Adrenal gland (tissue), 12 donors: ENCODE results near the gene ALKBH5. TPM values are rescaled to one million over a fixed set of nuclear protein-coding genes. Genes with fewer than 3 reads are reported as not detected.

Experiments used
- DNase-seq, 7 donors: peaks; one replicate each; pipeline ENCODE4 v3.0.0-alpha.2; 2019 to 2020
- H3K27ac ChIP-seq, 5 donors: fragments of 200-600 bp; sonication (generic) in 4 of 5; 1 replicate in 3 of 5; 2 replicates in 2 of 5; pipeline versions ENCODE4 v1.5.1 to v1.8.0; 2016 to 2020; ENCODE audit warnings: mild to moderate bottlenecking in 1 of 5
- H3K27me3 ChIP-seq: fragments of 200-600 bp; 2 replicates; pipeline ENCODE4 v1.8.0; 2021
- H3K36me3 ChIP-seq, 2 donors: fragments of 200-600 bp; replicated peaks in 1 of 2; 1 replicate in 1 of 2; 2 replicates in 1 of 2; pipeline versions ENCODE4 v1.5.1 to v1.8.0; 2018 to 2022
- H3K4me1 ChIP-seq, 2 donors: fragments of 200-600 bp; replicated peaks in 1 of 2; 1 replicate in 1 of 2; 2 replicates in 1 of 2; pipeline versions ENCODE4 v1.5.1 to v1.8.0; 2018 to 2021
- H3K4me3 ChIP-seq, 4 donors: fragments of 200-600 bp; sonication (generic) in 3 of 4; one replicate each; pipeline ENCODE4 v1.5.1; 2016 to 2018
- H3K9me3 ChIP-seq, 3 donors: fragments of 200-600 bp; sonication (generic) in 1 of 3; replicated peaks in 1 of 3; 1 replicate in 2 of 3; 2 replicates in 1 of 3; pipeline versions ENCODE4 v1.5.1 to v1.8.0; 2016 to 2021
- CTCF ChIP-seq, 6 experiments: fragments of 450-650 bp in 4 of 6; fragments of 200-600 bp in 2 of 6; sonication (generic) in 1 of 6; IDR thresholded peaks; 1 replicate in 5 of 6; 2 replicates in 1 of 6; pipeline versions ENCODE4 v1.5.1 to v1.8.0; 2016 to 2021; ENCODE audit warnings: antibody characterized with exemption in 6 of 6, mild to moderate bottlenecking in 2 of 6, moderate library complexity in 1 of 6
- POLR2A ChIP-seq, 2 donors: fragments of 450-650 bp; IDR thresholded peaks; one replicate each; pipeline ENCODE4 v1.6.1; 2017; ENCODE audit warnings: antibody characterized with exemption in 2 of 2, mild to moderate bottlenecking in 2 of 2, moderate library complexity in 1 of 2
- WGBS, 4 donors: extraction: QIAGEN DNeasy Blood & Tissue Kit in 2 of 4; methylation state at CpG; one replicate each; pipeline versions ENCODE4 v1.1.5 to v1.1.7; 2013 to 2017; 5-methylcytosine and 5-hydroxymethylcytosine counted together
- intact Hi-C, 2 donors: fragments of 100-400 bp; cut with DNase I; formaldehyde crosslinking; loops; one replicate each; pipeline versions ENCODE4 v1.14.1 to v1.15.0; 2022 to 2023
- polyA plus RNA-seq, 3 donors: library from polyadenylated mRNA; stranded (reverse); fragments of 200-250 nt in 2 of 3; fragments of 350-450 nt in 1 of 3; fragmentation: Illumina TruSeq in 1 of 3; extraction: RNeasy Lipid Tissue Mini Kit (QIAGEN cat#74804) in 1 of 3; gene quantifications; one replicate each; pipeline ENCODE4 v1.2.3, GENCODE V29; 2013 to 2014
- total RNA-seq, 9 donors: library from RNA; depleted of rRNA in 4 of 9; stranded (reverse); fragments of >200 nt in 4 of 9; fragments of 120-200 nt in 1 of 9; fragmentation: NEBNext Ultra II Directional in 1 of 9; extraction: Animal tissue kit (Norgen Biotek cat#: 25700) in 1 of 9; gene quantifications; one replicate each; pipeline versions ENCODE4 v1.1.0 to v1.2.4, GENCODE V29; 2013 to 2023
- donor health status: healthy with polysubstance abuse.
- donor health status: Bipolar disorder and iron deficiency.
- donor health status: DM: yes; HTN: yes; CAD: no.
- donor health status: DM: no; HTN: no; CAD: no.
- donor health status: DM: no; HTN: no; CAD: no.
- donor health status: DM: yes; HTN: yes; CAD: no.

The ALKBH5 gene
- total and polyA plus RNA-seq, 12 donors, result 28.4 to 154 (median 138) TPM

- intact Hi-C loops, result no loop called here
- H3K9me3 ChIP-seq, result no peaks in the 10 kb centered on the region
- H3K4me3 ChIP-seq, result no peak overlapping the region
- no peaks in the 10 kb centered on the region for H3K27me3 ChIP-seq
- 79 to 92% (median 86%) methylated on average over 5 of the region's 5 CpGs for WGBS, 4 donors
- peaks cover 0 to 64% of the 10 kb centered on the region in 2 donors for H3K36me3 ChIP-seq
- DNase-seq, result no peak
- H3K27ac ChIP-seq, result no peak overlapping the region
- TF ChIP-seq CTCF (IDR thresholded peaks at IDR 0.05) (no peak), POLR2A (IDR thresholded peaks at IDR 0.05) (no peak)
- peaks cover 29 to 67% of the 10 kb centered on the region in 2 donors for H3K4me1 ChIP-seq
Measured at GRCh38 chr17:18195246-18195645, 11.6 kb downstream of the ALKBH5 start.

DNA sequence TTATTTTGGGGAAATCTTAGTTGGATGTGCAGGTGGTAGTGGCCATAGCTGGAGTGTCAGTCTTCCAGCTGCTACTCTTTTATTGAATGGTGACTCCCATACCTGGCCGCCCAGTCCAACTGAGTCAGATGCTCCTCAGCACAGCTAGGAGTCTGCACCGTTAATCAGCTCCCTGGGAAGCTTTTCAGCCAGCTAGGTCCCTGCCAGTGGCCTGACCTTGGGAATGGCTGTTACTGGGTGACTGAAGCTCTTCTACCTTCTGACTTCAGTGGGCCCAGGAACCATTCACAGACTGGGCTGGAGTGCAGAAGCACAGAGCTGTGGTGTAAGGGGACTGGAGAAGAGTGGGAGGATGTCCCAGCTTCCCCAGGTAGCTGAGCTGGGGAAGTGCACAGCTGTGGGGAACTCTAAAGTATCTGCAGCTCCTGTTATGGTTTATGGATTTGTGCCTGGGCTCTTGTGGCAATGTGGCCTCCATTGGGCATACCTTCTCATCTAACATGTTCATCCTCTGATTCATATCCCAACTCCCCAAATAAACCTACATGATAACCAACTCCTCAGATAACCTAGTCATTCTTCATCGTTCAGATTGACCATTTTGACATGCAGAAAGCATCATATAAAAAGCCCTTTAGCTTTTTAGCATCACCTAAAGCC lies 14.0 kb downstream of the ALKBH5 start:
- peaks cover 0 to 69% of the 10 kb centered on the region in 2 donors for H3K36me3 ChIP-seq

DNA sequence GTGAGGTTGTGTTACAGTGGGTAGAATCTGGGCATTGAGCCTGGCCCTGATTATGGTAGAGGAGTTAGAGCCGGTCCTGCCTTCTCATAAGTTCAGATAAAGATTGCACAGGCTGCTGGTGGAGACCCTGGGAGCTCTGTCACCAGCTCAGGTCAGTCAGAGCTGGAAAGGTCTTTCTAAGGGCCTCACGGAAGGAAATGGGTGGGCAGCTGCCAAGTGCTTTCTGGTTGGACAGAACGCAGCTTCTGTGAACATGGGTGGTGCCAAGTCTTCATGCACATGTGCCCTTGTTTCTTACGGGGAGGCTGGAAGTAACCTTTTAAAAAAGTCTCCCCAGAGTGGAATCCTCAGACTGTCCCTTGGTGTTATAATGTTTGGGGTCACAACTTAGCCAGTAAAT lies 14.9 kb downstream of the ALKBH5 start:
- WGBS, 4 donors, result 20 to 44% (median 30%) methylated on average over 4 of the region's 4 CpGs
- intact Hi-C loops, result no loop called here
- H3K4me1 ChIP-seq, result peaks cover 12 to 50% of the 10 kb centered on the region in 2 donors
- no peak for TF ChIP-seq CTCF (IDR thresholded peaks at IDR 0.05)
- DNase-seq, result no peak
- H3K27me3 ChIP-seq, result no peaks in the 10 kb centered on the region
- peak overlapping the region in 2 of 5 donors; percentile 23 to 26 for H3K27ac ChIP-seq
- H3K36me3 ChIP-seq, result peaks cover 0 to 64% of the 10 kb centered on the region in 2 donors
- no peak overlapping the region for H3K4me3 ChIP-seq
- no peaks in the 10 kb centered on the region for H3K9me3 ChIP-seq

More for the DNA sequence above, 14.0 kb downstream of the ALKBH5 start:
- peak in 4 of 7 donors; percentile 46 to 59 (median 52) for DNase-seq
- Histone ChIP-seq H3K9me3 (no peaks in the 10 kb centered on the region), H3K27me3 (no peaks in the 10 kb centered on the region), H3K27ac (peak overlapping the region in 2 of 5 donors; percentile 23 to 36), H3K4me3 (no peak overlapping the region), H3K4me1 (peaks cover 10 to 53% of the 10 kb centered on the region in 2 donors)
- intact Hi-C loops, result no loop called here
- WGBS, 4 donors, result 61 to 83% (median 73%) methylated on average over 1 to 3 of the region's 3 CpGs
- TF ChIP-seq CTCF (IDR thresholded peaks at IDR 0.05) (no peak), POLR2A (IDR thresholded peaks at IDR 0.05) (no peak)

DNA sequence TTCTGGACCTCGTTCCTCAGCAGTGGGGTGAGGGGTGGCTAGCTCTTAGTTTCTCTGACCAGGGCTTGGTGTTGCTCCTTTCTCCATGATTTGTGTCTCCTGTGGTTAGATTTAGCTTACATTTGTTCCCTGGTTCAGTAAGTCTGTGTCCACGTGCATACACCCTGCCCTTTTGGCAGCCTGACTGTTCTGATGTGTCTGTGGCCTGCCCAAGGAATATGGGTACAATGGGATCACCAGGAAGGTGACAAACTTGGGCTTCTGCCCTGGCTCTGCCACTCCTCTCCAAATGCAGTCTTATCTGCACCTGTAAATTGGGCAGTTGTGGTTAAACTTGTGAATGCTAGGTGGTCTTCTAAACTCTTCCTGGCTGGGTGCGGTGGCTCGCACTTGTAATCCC lies 17.5 kb downstream of the ALKBH5 start:
- no peaks in the 10 kb centered on the region for H3K9me3 ChIP-seq
- H3K4me3 ChIP-seq, result no peak overlapping the region
- peaks cover 0 to 49% of the 10 kb centered on the region in 2 donors for H3K36me3 ChIP-seq
- no peak for DNase-seq
- no peaks in the 10 kb centered on the region for H3K27me3 ChIP-seq
- intact Hi-C loops, result no loop called here
- no peak overlapping the region for H3K27ac ChIP-seq
- 85 to 92% (median 88%) methylated on average over 4 of the region's 4 CpGs for WGBS, 4 donors
- TF ChIP-seq POLR2A (IDR thresholded peaks at IDR 0.05), result no peak
- peaks cover 14 to 40% of the 10 kb centered on the region in 2 donors for H3K4me1 ChIP-seq

GRCh38 chr17:18203308-18203707 lies 19.7 kb downstream of the ALKBH5 start:
- H3K4me3 ChIP-seq, result no peak overlapping the region
- peaks cover 0 to 49% of the 10 kb centered on the region in 2 donors for H3K36me3 ChIP-seq
- H3K9me3 ChIP-seq, result no peaks in the 10 kb centered on the region
- H3K4me1 ChIP-seq, result peaks cover 4 to 24% of the 10 kb centered on the region in 2 donors
- no peak overlapping the region for H3K27ac ChIP-seq
- WGBS, 4 donors, result 30 to 74% (median 52%) methylated on average over 6 to 7 of the region's 7 CpGs
- no peaks in the 10 kb centered on the region for H3K27me3 ChIP-seq
- peak in 2 of 7 donors; percentile 29 to 46 for DNase-seq
- intact Hi-C loops, result no loop called here
- no peak for TF ChIP-seq CTCF (IDR thresholded peaks at IDR 0.05)
- TF ChIP-seq POLR2A (IDR thresholded peaks at IDR 0.05), result no peak
